Naive thymus-derived CD8-positive, alpha-beta T cell (primary cell): Measurements from ENCODE around the gene HERC3. TPM values are rescaled to one million over a fixed set of nuclear protein-coding genes. Genes with fewer than 3 reads are reported as not detected.

ENCODE experiments used
- ATAC-seq, 2 donors: fragments of 150-1000 bp; cut with Tn5 transposase in 1 of 2; sonication (Bioruptor Pico), chemical (Tn5 transposase) in 1 of 2; 1 replicate in 1 of 2; 2 replicates in 1 of 2; pipeline ENCODE4 v1.10.0; 2021; ENCODE audit warnings: mild to moderate bottlenecking in 2 of 2, moderate library complexity in 2 of 2
- POLR2A ChIA-PET: fragments of 350-600 bp; sonication (Branson Sonifier 250); formaldehyde crosslinking; loops from one replicate; lab custom pipeline; 2021; ENCODE audit warnings: antibody characterized with exemption; lab: Charles Lee
- DNase-seq, 10 donors: peaks; one replicate each; pipeline versions ENCODE4 v3.0.0 to v3.0.0-alpha.2; 2020 to 2022
- H3K27ac Mint-ChIP-seq, 10 donors: one replicate each; pipeline ENCODE4 v1.8.0; 2020 to 2022; ENCODE audit warnings: mild to moderate bottlenecking in 10 of 10, mixed read lengths in 10 of 10, moderate library complexity in 4 of 10, inconsistent platforms in 1 of 10
- H3K27me3 Mint-ChIP-seq, 5 donors: one replicate each; pipeline ENCODE4 v1.8.0; 2021 to 2022; ENCODE audit warnings: mixed read lengths in 5 of 5
- H3K36me3 Mint-ChIP-seq, 3 donors: one replicate each; pipeline ENCODE4 v1.8.0; 2020 to 2022; ENCODE audit warnings: mixed read lengths in 3 of 3, mild to moderate bottlenecking in 2 of 3, inconsistent platforms in 1 of 3
- H3K4me1 Mint-ChIP-seq, 4 donors: one replicate each; pipeline ENCODE4 v1.8.0; 2021 to 2022; ENCODE audit warnings: mixed read lengths in 4 of 4
- H3K4me3 Mint-ChIP-seq, 10 donors: one replicate each; pipeline ENCODE4 v1.8.0; 2020 to 2022; ENCODE audit warnings: mild to moderate bottlenecking in 10 of 10, mixed read lengths in 10 of 10, moderate library complexity in 6 of 10, inconsistent platforms in 1 of 10
- H3K9me3 Mint-ChIP-seq, 9 donors: one replicate each; pipeline ENCODE4 v1.8.0; 2020 to 2022; ENCODE audit warnings: mixed read lengths in 9 of 9, mild to moderate bottlenecking in 3 of 9, inconsistent platforms in 1 of 9, moderate library complexity in 1 of 9
- polyA plus RNA-seq, 3 donors: library from polyadenylated mRNA; unstranded; fragments of 300-500 nt; fragmentation: Illumina TruSeq; gene quantifications; one replicate each; pipeline ENCODE4 v1.2.3, GENCODE V29; 2021
- total RNA-seq, 8 experiments: library from RNA in 2 of 8; stranded (reverse) in 2 of 8; gene quantifications; one replicate each; pipeline ENCODE4 v1.2.3 and lab custom pipeline; 2021 to 2026

The HERC3 gene
- total and polyA plus RNA-seq, 5 experiments from 2014 or later, result 29.7 to 111 (median 37.1) TPM

DNA sequence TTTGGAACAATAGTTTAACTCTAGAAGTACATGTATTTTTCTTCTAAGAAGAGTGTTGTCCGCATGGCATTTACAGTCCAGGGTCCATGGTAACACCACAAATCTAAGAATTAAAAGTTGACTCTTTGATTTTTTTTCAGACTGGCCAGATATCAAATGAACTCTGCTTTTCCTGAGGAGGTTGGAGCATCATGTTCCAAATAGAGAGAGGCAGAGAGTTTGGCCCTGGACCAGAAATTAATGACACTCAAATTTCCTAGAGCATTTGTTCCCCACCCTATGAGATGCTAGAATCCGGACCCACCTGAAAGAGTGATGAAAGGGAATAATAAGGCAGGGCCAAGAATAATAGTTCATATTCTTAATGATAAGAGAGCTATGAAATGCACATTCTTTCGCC is 152.3 kb downstream of the HERC3 start:
- DNase-seq (no peak), ATAC-seq (no peak)
- Mint-ChIP-seq H3K4me1 (peaks cover 0 to 9% (median under 1%) of the 10 kb centered on the region in 4 donors), H3K27me3 (peaks cover 0 to 20% (median 7%) of the 10 kb centered on the region in 5 donors), H3K4me3 (no peak overlapping the region), H3K27ac (no peak overlapping the region), H3K9me3 (no peaks in the 10 kb centered on the region), H3K36me3 (peaks cover 0 to 2% (median 0%) of the 10 kb centered on the region in 3 donors)
- POLR2A ChIA-PET, result no interaction called here

DNA sequence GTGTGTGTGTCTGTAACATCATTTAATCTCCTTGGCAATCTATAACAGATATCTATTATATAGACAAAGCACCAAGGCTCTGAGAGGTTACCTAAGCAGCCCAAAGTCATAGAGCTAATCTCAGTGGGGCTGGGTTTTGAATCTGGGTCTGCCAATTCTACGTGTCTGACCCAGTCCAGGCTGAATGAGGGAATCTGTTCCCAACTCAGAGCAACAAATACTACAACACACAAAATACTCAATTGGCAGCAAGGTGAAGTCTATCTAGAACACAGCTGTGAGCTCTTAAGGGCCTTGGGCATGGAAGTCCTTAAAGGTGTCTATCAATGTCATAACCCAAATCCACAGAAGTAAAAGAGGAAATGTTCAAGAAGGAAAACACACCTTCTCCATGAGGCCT is 152.9 kb downstream of the HERC3 start:
- Mint-ChIP-seq H3K4me1 (peaks cover 0 to 4% (median under 1%) of the 10 kb centered on the region in 4 donors), H3K27ac (no peak overlapping the region), H3K4me3 (no peak overlapping the region), H3K27me3 (peaks cover 0 to 23% (median 7%) of the 10 kb centered on the region in 5 donors), H3K9me3 (no peaks in the 10 kb centered on the region), H3K36me3 (peaks cover 0 to 5% (median 0%) of the 10 kb centered on the region in 3 donors)
- POLR2A ChIA-PET, result no interaction called here
- DNase-seq (no peak), ATAC-seq (no peak)

DNA sequence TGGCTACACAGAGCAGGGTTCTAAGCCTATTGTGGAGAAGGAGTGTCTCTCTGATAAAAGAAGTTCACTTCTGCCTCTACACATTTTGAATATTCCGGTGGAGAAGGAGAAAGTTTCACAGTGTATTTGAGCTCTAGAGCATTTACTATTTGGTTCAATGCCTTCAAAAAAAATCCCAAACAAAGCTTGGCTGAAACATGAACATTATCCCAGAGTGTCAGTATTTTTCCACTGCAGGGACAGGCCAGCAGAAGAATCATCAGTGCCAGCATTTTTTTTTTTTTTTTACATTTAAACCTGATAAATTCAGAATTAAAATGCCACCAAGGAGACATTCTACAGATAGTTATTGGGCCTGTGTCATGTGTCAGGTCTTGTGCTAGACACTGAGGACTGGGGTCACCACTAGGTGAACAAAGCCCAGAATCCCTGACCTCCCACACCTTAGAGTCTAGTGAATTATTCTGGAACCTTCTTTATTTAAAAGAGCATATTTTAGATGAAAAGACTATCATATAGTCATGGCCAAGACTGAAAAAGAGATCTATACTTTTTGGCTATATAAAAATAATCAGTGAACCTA is 153.4 kb downstream of the HERC3 start:
- Mint-ChIP-seq H3K27me3 (peaks cover 0 to 23% (median 9%) of the 10 kb centered on the region in 5 donors), H3K4me3 (no peak overlapping the region), H3K9me3 (no peaks in the 10 kb centered on the region), H3K27ac (no peak overlapping the region), H3K36me3 (peaks cover 0 to 7% (median 0%) of the 10 kb centered on the region in 3 donors), H3K4me1 (peaks cover 0 to 4% (median under 1%) of the 10 kb centered on the region in 4 donors)
- no peak for DNase-seq
- POLR2A ChIA-PET, result no interaction called here
- ATAC-seq, result no peak

DNA sequence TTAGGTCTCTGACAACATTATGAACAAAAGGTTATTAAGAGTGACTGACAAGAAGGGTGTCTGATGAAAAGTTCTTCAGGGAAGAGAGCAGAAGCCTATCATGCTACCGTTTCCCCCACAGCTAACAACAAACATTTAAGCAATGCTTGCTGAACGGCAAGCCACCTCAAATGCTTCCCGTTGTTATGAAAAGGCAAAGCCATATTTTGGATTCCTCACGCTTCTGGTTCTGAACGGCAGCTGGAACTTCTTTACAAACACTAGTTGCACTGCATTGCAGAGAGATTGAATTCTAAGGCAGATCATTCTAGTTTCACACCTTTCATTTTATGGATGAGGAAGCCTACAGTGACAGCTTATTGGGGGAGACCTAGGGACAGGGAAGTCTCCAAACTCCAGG is 153.9 kb downstream of the HERC3 start:
- Mint-ChIP-seq H3K4me3 (no peak overlapping the region), H3K4me1 (peaks cover 0 to 4% (median under 1%) of the 10 kb centered on the region in 4 donors), H3K9me3 (no peaks in the 10 kb centered on the region), H3K36me3 (peaks cover 0 to 7% (median 0%) of the 10 kb centered on the region in 3 donors), H3K27me3 (peaks cover 0 to 29% (median 12%) of the 10 kb centered on the region in 5 donors), H3K27ac (no peak overlapping the region)
- DNase-seq (no peak), ATAC-seq (no peak)
- POLR2A ChIA-PET, result no interaction called here

DNA sequence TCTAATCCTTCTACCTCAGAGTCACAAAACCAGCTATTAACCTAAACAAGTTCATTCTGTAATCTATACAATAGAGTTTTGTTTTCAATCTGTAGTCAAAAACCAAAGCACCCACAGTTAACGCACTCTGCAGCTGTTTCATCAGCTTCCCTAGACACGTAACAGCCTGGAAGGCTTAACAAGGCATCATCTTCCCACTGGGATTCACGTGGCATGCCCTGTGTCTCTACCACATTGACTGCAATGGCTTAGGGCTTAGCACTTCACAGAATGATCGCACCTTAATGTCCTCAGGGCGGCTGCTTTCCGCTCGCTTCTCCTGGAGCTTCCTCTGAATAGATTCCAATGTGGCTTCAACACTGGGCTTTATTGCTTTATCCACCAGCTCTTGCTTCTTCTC is 155.1 kb downstream of the HERC3 start:
- Mint-ChIP-seq H3K4me1 (peaks cover 0 to 1% (median 0%) of the 10 kb centered on the region in 4 donors), H3K36me3 (peaks cover 0 to 7% (median 0%) of the 10 kb centered on the region in 3 donors), H3K27me3 (peaks cover 0 to 35% (median 12%) of the 10 kb centered on the region in 5 donors), H3K4me3 (peak overlapping the region in 1 of 10 donors; percentile 31), H3K9me3 (no peaks in the 10 kb centered on the region), H3K27ac (no peak overlapping the region)
- DNase-seq, result no peak
- POLR2A ChIA-PET, result no interaction called here
- ATAC-seq, result no peak

DNA sequence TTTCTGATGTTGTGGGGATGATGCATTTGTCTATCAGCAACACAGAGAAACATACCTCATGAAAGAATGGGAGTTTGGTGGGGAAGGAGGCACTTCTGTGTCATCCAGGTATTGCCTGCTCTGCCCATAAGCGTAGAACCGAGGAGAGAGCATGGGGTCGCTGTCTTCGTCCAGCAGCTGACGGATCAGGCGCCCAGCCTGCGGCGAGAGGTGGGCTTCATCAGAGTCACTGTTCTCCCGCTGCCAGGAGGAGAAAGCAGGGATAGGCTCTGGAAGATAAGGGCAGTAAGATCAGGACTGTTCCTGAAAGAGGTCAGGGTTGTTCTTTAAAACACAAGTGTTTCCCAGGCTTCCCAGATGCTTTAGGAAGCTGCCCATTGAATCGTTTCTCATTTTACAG is 158.1 kb downstream of the HERC3 start:
- POLR2A ChIA-PET, result no interaction called here
- no peaks in the 10 kb centered on the region for H3K9me3 Mint-ChIP-seq
- no peak overlapping the region for H3K4me3 Mint-ChIP-seq
- peaks cover 0 to 1% (median 0%) of the 10 kb centered on the region in 4 donors for H3K4me1 Mint-ChIP-seq
- ATAC-seq (no peak), DNase-seq (no peak)
- H3K27me3 Mint-ChIP-seq, result peaks cover 0 to 36% (median 16%) of the 10 kb centered on the region in 5 donors
- no peak overlapping the region for H3K27ac Mint-ChIP-seq
- H3K36me3 Mint-ChIP-seq, result peaks cover 0 to 7% (median 0%) of the 10 kb centered on the region in 3 donors

DNA sequence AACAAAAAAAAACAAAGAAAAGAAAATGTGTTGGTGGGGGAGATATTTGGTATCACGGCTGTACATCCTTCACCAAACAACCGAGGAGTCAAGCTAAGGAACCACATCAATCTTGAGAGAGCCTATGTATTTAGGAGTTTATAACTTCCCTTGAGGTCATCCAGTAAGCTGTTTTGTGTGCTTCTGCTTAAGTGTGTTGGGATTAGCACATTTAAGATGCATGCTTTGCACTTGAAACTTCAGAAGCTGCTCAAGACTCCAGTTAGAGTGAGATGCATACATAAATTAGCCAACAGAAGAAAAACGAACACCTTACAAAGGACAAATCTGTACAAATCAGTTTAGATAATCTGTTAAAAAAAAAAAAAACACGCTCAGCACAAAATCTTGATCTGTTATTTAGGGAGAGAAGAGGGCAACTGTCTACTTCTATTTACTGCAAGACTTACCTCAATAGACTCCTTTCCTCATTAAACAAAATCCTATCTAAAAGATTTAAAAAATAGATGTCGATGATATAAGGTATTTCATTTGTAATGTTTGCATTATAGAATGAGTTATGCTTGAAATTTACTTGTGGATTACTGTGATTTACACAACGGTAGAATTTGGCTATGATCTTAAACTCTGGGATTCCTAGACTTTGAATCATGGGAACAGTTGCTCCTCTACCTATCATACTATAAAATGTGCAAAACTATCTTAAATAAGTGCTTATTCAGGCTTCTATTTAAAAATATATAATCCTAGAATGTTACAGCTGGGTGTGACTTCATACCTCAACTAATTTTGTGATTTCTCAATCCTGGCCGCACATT is 159.2 kb downstream of the HERC3 start:
- H3K9me3 Mint-ChIP-seq, result no peaks in the 10 kb centered on the region
- peaks cover 0 to 7% (median 0%) of the 10 kb centered on the region in 3 donors for H3K36me3 Mint-ChIP-seq
- H3K27ac Mint-ChIP-seq, result peak overlapping the region in 1 of 10 donors; percentile 31
- peaks cover 0 to 31% (median 16%) of the 10 kb centered on the region in 5 donors for H3K27me3 Mint-ChIP-seq
- no peak overlapping the region for H3K4me3 Mint-ChIP-seq
- H3K4me1 Mint-ChIP-seq, result no peaks in the 10 kb centered on the region
- POLR2A ChIA-PET, result interaction anchor here (0.6 kb wide), 1 partner anchor 100 kb away, joined by 3 read pairs; no protein-coding TSS in a partner anchor
- ATAC-seq (no peak), DNase-seq (no peak)

DNA sequence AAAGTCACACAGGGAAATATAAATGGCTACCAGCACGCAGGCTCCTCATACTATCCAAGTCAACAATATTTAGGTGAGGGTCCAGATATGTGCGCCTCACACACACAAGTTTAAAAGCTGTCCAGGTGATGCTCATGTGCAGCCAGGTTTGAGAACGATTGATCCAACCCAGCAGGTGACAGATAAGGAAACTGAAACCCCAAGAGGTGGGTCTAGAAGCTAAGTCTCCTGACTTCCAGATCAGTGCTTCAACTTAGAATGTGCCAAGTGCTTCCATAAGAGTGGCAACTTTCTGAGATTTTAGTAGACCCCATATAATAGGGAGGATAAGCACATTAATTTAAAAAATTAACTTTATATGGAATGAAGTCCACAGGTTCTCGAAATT is 159.8 kb downstream of the HERC3 start:
- ATAC-seq (no peak), DNase-seq (no peak)
- Mint-ChIP-seq H3K4me3 (no peak overlapping the region), H3K9me3 (no peaks in the 10 kb centered on the region), H3K27ac (peak overlapping the region in 1 of 10 donors; percentile 14), H3K36me3 (peaks cover 0 to 7% (median 0%) of the 10 kb centered on the region in 3 donors), H3K27me3 (peaks cover 0 to 27% (median 16%) of the 10 kb centered on the region in 5 donors), H3K4me1 (no peaks in the 10 kb centered on the region)
- POLR2A ChIA-PET, result no interaction called here

DNA sequence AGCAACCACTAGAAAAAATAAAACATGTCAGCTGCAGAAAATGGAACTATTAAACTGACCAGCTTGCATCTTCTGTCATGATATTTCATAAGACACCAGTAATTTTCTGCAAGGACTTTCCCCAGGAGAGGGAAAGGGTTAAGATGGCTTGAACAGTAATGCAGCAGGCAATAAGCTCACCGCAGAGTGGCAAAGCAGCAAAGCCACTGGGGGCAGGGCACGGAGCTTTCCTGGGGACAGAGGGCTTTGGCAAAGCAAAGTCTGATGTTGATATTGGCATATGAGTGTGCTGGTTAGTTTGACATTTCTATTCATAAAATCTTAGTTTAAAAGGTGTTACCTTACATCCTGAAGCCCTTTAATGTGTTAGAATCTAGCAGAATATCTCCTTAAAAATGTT is 160.5 kb downstream of the HERC3 start:
- DNase-seq (no peak), ATAC-seq (no peak)
- Mint-ChIP-seq H3K27ac (no peak overlapping the region), H3K36me3 (peaks cover 0 to 7% (median 0%) of the 10 kb centered on the region in 3 donors), H3K4me3 (no peak overlapping the region), H3K4me1 (no peaks in the 10 kb centered on the region), H3K27me3 (peaks cover 0 to 27% (median 13%) of the 10 kb centered on the region in 5 donors), H3K9me3 (no peaks in the 10 kb centered on the region)
- POLR2A ChIA-PET, result no interaction called here

DNA sequence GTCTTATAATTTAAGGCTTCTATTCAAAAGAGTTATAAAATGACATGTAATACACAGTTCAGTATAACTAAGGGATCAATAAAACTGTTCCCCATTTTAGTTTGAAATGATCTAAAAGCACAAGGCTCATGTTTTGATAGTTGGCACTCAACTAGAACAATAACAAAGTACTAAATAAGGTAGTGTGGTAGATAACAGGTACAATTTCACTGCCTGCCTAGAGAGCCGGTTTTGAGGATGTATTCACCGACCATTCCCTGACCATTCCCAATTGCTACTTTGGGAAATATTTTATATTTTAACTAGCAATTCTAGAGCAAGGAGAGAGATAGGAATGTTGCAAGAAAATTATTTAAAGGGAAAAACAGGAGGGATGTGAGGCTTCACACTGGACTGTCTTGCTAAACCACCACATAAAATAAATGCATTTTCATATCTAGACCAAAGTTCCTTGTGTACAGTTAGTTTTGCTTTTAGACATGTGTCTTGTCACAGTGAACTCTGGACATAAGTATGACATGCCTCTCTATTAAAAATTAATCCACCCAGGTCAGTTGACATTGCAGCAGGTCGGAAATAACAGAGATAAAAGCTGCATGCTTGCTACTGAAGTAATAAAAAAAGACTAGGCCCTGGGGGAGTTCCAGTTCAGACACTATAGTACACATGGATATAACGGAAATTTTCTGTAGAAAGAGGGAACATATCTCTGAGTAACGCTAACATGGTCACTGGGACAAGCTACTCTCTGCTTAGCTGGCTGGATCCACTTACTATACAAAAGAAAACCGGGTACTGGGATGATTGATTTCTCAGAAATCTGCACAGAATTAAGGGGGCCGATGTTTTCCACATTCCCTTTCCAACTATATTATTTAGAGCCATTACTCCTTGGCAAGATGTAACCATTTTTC is 161.6 kb downstream of the HERC3 start:
- no peaks in the 10 kb centered on the region for H3K9me3 Mint-ChIP-seq
- peaks cover 0 to 7% (median 0%) of the 10 kb centered on the region in 3 donors for H3K36me3 Mint-ChIP-seq
- no peaks in the 10 kb centered on the region for H3K4me1 Mint-ChIP-seq
- no peak overlapping the region for H3K4me3 Mint-ChIP-seq
- no peak overlapping the region for H3K27ac Mint-ChIP-seq
- POLR2A ChIA-PET, result no interaction called here
- ATAC-seq (no peak), DNase-seq (no peak)
- peaks cover 0 to 27% (median 10%) of the 10 kb centered on the region in 5 donors for H3K27me3 Mint-ChIP-seq

DNA sequence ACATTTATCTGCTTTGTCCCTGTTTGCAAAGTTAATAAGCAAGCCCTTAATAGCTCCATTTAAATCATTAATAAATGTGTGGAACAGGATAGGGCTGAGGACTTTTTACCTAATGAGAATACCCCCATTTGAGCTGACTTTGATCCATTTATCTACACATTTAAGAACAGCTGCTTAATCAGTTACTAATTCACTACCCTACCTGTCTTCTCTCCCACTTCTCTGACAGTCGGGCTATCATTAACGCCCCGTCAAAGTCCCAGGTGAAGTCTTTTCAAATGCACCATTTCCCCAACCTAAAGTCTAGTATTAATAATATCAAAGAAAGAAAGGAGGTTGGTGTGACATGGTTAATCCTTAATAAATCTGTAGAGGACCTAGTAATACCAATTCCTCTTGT is 162.5 kb downstream of the HERC3 start:
- H3K4me3 Mint-ChIP-seq, result no peak overlapping the region
- H3K27ac Mint-ChIP-seq, result peak overlapping the region in 1 of 10 donors; percentile 61
- H3K9me3 Mint-ChIP-seq, result no peaks in the 10 kb centered on the region
- peaks cover 0 to 23% (median 9%) of the 10 kb centered on the region in 5 donors for H3K27me3 Mint-ChIP-seq
- ATAC-seq (no peak), DNase-seq (no peak)
- peaks cover 0 to 4% (median 0%) of the 10 kb centered on the region in 3 donors for H3K36me3 Mint-ChIP-seq
- no peaks in the 10 kb centered on the region for H3K4me1 Mint-ChIP-seq
- POLR2A ChIA-PET, result no interaction called here

DNA sequence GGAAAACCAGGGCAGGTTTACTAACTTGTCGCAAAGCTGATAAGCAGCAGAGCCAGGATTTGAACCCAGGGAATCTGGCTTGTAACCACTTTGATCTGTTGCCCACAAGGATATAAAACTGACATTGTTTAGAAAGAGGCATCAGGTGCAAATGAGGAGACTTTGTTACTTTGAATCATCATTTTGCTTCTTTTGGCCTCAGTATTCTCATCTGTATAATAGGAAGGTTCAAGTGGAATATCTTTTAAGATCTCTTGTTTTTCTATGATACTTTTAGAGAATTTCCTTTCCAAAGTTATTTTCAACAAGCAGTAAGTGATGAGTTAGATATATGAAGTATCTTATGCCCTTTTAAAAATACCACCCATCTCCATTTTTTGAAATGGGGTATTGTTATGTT is 163.2 kb downstream of the HERC3 start:
- Mint-ChIP-seq H3K36me3 (no peaks in the 10 kb centered on the region), H3K27ac (no peak overlapping the region), H3K27me3 (peaks cover 0 to 20% (median 7%) of the 10 kb centered on the region in 5 donors), H3K4me1 (no peaks in the 10 kb centered on the region), H3K4me3 (no peak overlapping the region), H3K9me3 (no peaks in the 10 kb centered on the region)
- DNase-seq, result no peak
- POLR2A ChIA-PET, result interaction anchor here (0.9 kb wide), 1 partner anchor 17 kb away, joined by 3 read pairs; no protein-coding TSS in a partner anchor
- no peak for ATAC-seq
